Glutamatergic neuron (in vitro differentiated cells): Measurements from ENCODE around the gene FBXW7. TPM values are rescaled to one million over a fixed set of nuclear protein-coding genes. Genes with fewer than 3 reads are reported as not detected.

Experiments
- DNase-seq: peaks from one replicate; pipeline ENCODE4 v3.0.0; 2022
- H3K27ac Mint-ChIP-seq: one replicate; pipeline ENCODE4 v1.8.0; 2020; ENCODE audit warnings: mild to moderate bottlenecking, mixed read lengths, inconsistent platforms; ENCODE audit not compliant: unreplicated experiment
- H3K27me3 Mint-ChIP-seq: one replicate; pipeline ENCODE4 v1.8.0; 2020; ENCODE audit warnings: mild to moderate bottlenecking, moderate library complexity, mixed read lengths, inconsistent platforms; ENCODE audit not compliant: unreplicated experiment
- H3K36me3 Mint-ChIP-seq: one replicate; pipeline ENCODE4 v1.8.0; 2020; ENCODE audit warnings: mild to moderate bottlenecking, mixed read lengths, inconsistent platforms; ENCODE audit not compliant: unreplicated experiment
- H3K4me1 Mint-ChIP-seq: one replicate; pipeline ENCODE4 v1.8.0; 2020; ENCODE audit warnings: mild to moderate bottlenecking, low read depth, mixed read lengths, inconsistent platforms; ENCODE audit not compliant: unreplicated experiment
- H3K4me3 Mint-ChIP-seq: one replicate; pipeline ENCODE4 v1.8.0; 2020; ENCODE audit warnings: mild to moderate bottlenecking, mixed read lengths, inconsistent platforms; ENCODE audit not compliant: unreplicated experiment
- H3K9me3 Mint-ChIP-seq: one replicate; pipeline ENCODE4 v1.8.0; 2020; ENCODE audit warnings: mild to moderate bottlenecking, moderate library complexity, mixed read lengths, inconsistent platforms; ENCODE audit not compliant: unreplicated experiment
- CTCF ChIP-seq: fragments of 200-600 bp; sonication (generic); IDR thresholded peaks from one replicate; pipeline ENCODE4 v1.5.0; 2021; ENCODE audit not compliant: partially characterized antibody, unreplicated experiment
- total RNA-seq: library from RNA; stranded (reverse); fragmentation: NEBNext Ultra II Directional; extraction: Animal tissue kit (Norgen Biotek cat#: 25700); gene quantifications from one replicate; pipeline ENCODE4 v1.2.1, GENCODE V29; 2021; ENCODE audit not compliant: unreplicated experiment

FBXW7 gene
- total RNA-seq, 1 donor from 2014 or later, result 57.5 TPM

- H3K9me3 Mint-ChIP-seq, result no peaks in the 10 kb centered on the region
- no peak for DNase-seq
- H3K4me1 Mint-ChIP-seq, result peaks cover 9% of the 10 kb centered on the region
- peaks cover 1% of the 10 kb centered on the region for H3K27me3 Mint-ChIP-seq
- H3K27ac Mint-ChIP-seq, result no peak overlapping the region
- H3K36me3 Mint-ChIP-seq, result no peaks in the 10 kb centered on the region
- no peak overlapping the region for H3K4me3 Mint-ChIP-seq
- TF ChIP-seq CTCF, result no peak
Measured at GRCh38 chr4:152448038-152448707, 87.7 kb downstream of the FBXW7 start.

- H3K36me3 Mint-ChIP-seq, result no peaks in the 10 kb centered on the region
- TF ChIP-seq CTCF, result no peak
- no peaks in the 10 kb centered on the region for H3K9me3 Mint-ChIP-seq
- H3K27ac Mint-ChIP-seq, result no peak overlapping the region
- H3K27me3 Mint-ChIP-seq, result peaks cover under 1% of the 10 kb centered on the region
- DNase-seq, result no peak
- H3K4me3 Mint-ChIP-seq, result no peak overlapping the region
- H3K4me1 Mint-ChIP-seq, result peaks cover 8% of the 10 kb centered on the region
Measured at GRCh38 chr4:152443859-152444258, 92.0 kb downstream of the FBXW7 start.

- H3K27ac Mint-ChIP-seq, result no peak overlapping the region
- no peak overlapping the region for H3K4me3 Mint-ChIP-seq
- peaks cover 2% of the 10 kb centered on the region for H3K27me3 Mint-ChIP-seq
- TF ChIP-seq CTCF, result no peak
- no peak for DNase-seq
- H3K36me3 Mint-ChIP-seq, result peaks cover 8% of the 10 kb centered on the region
- H3K4me1 Mint-ChIP-seq, result no peaks in the 10 kb centered on the region
- peaks cover 3% of the 10 kb centered on the region for H3K9me3 Mint-ChIP-seq
Measured at GRCh38 chr4:152437561-152437960, 98.3 kb downstream of the FBXW7 start.

GRCh38 chr4:152436384-152436783 lies 99.5 kb downstream of the FBXW7 start:
- H3K27me3 Mint-ChIP-seq, result peaks cover 2% of the 10 kb centered on the region
- TF ChIP-seq CTCF, result no peak
- no peak overlapping the region for H3K27ac Mint-ChIP-seq
- peaks cover 8% of the 10 kb centered on the region for H3K36me3 Mint-ChIP-seq
- H3K9me3 Mint-ChIP-seq, result peaks cover 3% of the 10 kb centered on the region
- H3K4me1 Mint-ChIP-seq, result no peaks in the 10 kb centered on the region
- DNase-seq, result no peak
- no peak overlapping the region for H3K4me3 Mint-ChIP-seq

- H3K36me3 Mint-ChIP-seq, result peaks cover 8% of the 10 kb centered on the region
Measured at GRCh38 chr4:152434011-152434410, 101.9 kb downstream of the FBXW7 start.

More at GRCh38 chr4:152434011-152434410, 101.9 kb downstream of the FBXW7 start:
- H3K27me3 Mint-ChIP-seq, result peaks cover 2% of the 10 kb centered on the region
- DNase-seq, result no peak
- H3K27ac Mint-ChIP-seq, result no peak overlapping the region
- no peaks in the 10 kb centered on the region for H3K4me1 Mint-ChIP-seq
- peaks cover 3% of the 10 kb centered on the region for H3K9me3 Mint-ChIP-seq
- H3K4me3 Mint-ChIP-seq, result no peak overlapping the region
- no peak for TF ChIP-seq CTCF
